ENCODE results near the gene COL4A1. TPM values are rescaled to one million over a fixed set of nuclear protein-coding genes. Genes with fewer than 3 reads are reported as not detected.

COL4A1 gene
- total RNA-seq, 2 experiments from 2014 or later = not detected

DNA sequence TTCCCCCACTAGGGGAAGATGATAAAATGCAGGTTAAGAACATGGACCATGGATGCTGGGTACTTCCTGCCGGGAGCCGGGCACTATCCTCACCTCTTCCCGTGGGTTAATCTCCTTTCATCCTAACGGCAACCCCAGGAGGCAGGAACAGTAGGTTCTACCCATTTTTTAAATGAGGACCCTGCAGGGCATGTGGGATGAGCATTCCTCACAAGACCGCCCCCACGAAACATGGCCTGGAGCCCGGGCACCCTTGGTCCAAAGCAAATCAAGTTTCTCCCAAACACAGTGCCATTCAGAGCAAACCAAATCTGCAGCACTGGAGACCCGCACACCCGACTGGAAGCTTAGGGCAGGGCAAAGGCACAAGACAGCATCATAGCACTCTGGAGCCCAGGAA is 35.5 kb upstream of the COL4A1 start:
- CTCF ChIA-PET = no interaction called here

DNA sequence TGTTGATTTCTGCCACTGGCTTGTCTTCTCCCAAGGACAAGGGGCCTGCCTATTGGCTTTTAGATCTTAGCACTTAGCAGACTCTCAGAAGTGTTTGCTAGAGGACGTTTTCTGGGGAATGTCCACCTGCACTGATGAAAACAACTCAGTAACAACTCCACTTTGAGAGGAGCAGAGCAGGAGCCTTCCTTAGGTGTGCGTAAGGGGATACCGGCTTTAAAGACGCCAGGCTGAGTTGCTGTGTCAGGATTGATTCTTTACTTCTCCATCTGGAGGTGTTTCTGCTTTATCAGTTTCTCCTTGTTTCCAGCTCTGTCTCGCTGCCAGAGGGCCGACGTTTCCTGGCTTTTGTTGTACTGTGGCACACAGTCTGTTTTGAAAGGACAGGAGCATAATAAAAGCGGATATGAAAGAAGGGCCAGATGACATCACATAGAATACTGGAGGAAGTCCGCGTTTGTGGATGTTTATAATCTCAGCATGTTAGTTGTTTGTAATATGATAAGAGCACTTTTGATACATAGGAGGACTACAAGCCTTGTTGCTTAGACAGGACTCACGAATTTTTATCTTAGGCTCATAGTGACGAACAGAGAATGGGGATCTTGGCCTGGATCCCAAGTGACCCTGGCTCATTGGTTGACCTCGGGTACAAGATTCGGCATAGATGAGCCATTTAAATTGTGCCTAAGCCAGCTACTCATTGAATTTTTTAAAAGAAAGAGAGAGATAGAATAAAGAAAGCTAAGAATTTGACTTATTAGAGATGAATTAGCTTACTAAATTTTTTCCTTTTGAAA is 34.7 kb upstream of the COL4A1 start:
- ChIA-PET CTCF (no interaction called here), POLR2A (no interaction called here)

More for the DNA sequence above, 35.5 kb upstream of the COL4A1 start:
- POLR2A ChIA-PET = no interaction called here

DNA sequence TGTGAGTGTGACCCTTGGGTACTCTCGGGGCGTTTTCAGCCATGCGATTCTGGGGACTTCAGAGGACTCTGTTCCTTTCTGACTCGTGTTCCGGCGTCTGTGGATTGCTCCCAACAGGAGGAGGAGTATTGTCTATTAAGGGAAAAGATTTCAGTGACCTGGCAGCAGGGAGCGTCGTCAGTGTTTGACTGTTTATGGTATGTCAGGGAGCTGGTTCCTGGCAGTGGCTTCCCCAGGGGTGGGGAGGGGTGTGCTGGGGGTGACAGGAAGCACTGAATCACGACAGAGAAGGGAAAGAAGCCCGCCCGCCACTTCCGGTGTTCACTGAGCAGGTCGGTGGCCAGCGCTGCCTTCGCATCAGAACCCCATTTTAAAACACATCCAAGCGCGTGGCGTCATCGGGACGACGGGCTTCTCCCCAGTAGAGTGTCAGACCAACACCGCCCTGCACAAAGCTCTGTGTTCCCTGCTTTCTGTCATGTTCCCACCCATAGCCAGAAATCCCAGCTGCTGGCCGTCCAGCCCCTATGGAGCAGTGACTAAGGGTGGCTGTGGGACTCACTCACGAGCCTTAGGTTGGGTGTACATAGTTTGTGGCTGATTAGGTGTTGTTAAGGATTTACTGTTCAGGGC is 34.0 kb upstream of the COL4A1 start:
- ChIA-PET CTCF (no interaction called here), POLR2A (no interaction called here)

DNA sequence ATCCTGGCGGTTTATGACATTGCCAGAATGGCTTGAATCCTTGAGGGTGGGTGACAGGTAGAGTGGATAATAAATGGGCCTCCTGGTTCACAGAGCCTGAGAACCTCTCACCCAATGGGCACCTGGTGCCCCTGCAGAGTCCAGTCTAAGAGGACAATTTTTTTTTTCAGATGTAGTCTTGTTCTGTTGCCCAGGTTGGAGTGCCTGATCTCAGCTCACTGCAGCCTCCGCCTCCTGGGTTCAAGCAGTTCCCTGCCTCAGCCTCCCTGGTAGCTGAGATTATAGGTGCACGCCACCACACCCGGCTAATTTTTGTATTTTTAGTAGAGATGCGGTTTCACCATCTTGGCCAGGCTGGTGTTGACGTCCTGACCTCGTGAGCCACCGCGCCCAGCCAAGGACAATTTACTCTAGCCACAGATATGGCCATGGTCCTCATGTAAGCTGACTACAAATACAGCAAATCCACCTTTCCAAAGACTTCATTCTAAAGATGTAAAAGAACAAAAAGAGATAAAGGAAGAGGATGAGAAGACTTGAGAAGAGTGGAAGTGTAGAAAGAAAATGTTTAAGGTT is 33.1 kb upstream of the COL4A1 start:
- ChIA-PET POLR2A (no interaction called here), CTCF (no interaction called here)

DNA sequence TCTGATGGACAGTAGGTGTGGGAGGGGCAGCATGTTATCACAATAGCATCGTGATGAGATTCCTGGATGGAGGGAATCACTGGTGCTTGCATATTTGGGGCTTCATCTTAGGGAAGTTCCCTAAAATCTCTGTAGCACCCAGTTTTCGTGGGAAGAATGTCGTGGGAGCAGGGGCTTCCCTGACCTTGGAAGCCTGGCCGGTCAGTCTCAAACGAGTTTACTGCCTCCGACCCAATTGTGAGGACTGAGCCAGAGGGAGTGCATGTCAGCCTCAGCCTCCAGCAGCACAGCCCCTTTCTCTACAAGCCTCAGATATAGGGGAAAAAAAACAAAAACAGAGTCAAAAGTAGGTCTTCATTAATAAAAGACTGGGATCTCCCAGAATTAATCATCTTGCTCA is 32.3 kb upstream of the COL4A1 start:
- CTCF ChIA-PET = no interaction called here
- POLR2A ChIA-PET = no interaction called here

DNA sequence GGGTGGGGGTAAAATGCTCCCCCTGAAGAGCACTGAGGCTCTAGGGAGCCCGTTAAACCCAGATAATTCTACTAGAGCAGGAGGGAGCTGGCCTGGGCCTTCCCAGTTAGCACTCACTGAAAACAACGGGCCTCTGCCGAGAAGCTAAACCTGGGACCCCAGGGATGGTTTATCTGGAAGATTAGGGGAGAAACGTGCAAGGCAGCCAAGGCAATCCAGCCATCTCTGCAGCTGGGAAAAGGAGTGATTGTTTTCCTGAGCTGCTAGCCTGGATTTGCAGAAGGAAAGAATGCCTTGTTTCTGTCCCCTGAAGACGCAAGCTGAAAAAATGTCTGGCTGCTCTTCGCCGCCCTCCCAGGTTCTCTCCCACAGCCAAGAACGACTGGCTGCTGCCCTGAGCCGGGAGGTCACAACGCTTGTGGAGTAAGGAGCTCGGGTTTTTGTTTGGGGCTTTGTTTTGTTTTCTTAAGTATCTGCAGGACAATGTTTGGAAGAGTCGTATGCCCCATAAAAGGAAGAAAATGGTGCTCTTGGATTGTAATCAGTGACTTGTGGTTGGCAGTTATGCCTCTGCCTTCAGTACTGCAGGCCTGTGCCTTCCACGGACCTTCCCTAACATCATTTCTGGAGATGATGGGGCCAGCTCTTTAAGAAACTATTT is 31.6 kb upstream of the COL4A1 start:
- ChIA-PET POLR2A (no interaction called here), CTCF (no interaction called here)

DNA sequence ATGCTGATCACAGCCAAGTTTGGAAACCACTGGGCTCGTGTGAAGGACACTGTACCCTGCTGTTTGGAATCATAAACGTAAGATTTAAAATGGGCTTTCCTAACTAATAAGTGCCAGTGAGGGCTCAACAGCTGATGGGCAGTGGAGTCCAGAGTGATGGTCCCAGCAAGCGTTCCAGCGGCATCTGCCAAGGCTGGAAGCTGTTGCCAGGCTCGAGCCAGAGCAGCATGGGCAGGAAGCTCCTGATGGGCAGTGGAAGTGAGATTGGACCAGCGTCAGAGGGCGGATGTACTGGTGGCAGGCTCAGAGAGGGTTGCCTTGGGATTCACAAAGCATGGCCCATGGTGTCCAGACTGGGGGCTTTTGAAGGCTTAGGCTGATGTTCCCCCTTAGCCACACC is 30.3 kb upstream of the COL4A1 start:
- ChIA-PET POLR2A (no interaction called here), CTCF (no interaction called here)

DNA sequence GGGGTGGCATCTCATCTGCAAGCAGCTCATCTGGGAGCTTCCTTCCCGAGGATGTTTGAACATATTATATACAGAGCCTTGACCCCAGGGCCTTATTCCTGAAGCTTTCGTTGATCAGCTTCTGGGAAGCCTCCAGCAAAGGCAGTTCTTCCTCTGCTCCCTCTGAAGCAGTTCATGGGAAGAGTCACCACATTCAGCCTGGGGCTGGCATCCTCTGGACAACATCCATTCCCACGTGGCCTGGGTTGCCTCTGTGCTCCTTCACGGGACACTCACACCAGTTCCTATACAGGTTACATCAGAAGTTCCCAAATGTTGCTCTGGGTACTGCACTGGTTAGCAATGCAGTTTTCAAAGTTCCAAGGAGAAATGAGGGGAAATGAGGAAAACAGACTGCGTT is 29.7 kb upstream of the COL4A1 start:
- ChIA-PET CTCF (no interaction called here), POLR2A (no interaction called here)

DNA sequence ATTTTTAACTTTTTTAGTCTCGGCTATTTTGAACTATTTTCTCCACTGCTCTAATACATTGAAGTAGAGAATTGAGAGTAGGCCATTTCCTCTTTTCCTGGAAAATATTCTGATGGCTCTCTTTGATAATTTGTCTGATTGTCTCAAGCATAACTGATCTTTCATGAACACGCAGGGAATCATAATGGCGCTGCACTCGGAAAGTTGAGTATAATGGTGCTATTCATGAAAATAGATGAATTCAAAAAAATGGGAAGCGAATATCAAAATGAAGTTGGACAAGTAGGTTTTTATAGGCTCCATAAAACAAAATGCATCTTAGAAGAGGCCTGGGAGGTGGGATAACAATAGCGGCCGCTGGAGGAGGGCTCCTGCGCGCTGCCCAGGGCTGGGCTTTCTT is 29.2 kb upstream of the COL4A1 start:
- ChIA-PET CTCF (no interaction called here), POLR2A (no interaction called here)

DNA sequence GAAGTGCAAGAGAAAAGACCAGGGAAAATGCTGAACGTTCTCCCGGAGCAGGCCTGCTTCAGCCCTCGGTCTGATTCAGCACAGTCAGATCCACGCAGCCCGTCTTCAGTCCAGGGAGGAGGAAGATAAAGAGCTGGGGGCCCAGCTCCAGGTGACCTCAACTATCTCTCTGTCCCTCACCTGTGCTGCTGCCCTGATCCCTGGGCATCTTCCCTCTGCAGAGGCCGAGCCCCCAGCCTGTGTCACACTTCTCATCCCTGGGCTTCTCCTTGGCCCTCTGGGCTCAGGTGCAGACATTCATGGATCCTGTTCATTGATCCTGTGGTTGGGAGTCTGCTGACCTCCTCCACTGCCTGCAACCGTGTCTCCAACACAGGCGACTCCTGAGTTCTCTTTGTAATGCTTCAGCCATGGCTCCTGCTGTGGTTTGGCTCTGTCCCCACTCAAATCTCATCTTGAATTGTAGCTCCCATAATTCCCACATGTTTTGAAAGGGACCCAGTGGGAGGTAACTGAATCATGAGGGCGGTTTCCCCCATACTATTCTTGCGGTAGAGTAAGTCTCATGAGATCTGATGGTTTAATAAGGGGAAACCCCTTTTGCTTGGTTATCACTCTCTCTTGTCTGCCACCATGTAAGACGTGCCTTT is 28.0 kb upstream of the COL4A1 start:
- ChIA-PET POLR2A (no interaction called here), CTCF (no interaction called here)

DNA sequence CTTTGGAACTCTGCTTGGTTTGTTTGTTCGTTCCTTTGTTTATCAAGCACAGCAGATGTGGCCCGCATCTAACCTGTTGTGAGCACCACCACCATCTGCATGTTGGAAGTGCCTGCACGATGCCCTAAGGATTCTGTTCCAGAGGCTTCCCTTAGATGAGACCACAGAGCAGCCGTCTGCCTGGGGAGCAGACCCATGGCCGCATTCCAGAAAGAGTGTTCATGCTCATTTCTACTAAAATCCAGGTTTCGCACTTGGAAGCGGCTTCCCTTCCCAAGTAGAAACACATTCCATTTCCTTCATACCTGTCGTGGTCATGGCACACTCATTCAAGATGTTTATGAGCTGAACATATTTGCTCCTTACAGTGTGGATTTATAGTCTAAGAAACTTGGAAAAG is 27.3 kb upstream of the COL4A1 start:
- POLR2A ChIA-PET = no interaction called here
- CTCF ChIA-PET = no interaction called here

DNA sequence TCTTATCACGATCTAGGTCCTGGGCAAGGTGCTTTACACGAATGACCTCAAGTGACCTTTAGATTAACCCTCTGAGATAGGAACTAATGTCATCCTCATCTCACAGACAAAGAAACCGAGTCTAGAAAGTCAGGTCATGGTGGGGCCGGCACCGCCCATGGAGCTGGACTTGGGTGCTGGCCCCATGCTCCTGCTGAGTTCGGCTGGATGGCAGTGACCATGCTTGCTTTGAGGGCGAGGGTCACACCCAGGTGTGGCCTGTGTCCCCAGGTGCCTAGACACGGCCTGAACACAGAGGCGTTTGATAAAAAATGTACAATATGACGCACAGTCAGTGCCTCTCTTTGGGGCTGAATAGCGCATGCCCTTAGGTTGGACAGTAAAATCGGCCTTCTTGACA is 26.9 kb upstream of the COL4A1 start:
- ChIA-PET POLR2A (no interaction called here), CTCF (no interaction called here)

DNA sequence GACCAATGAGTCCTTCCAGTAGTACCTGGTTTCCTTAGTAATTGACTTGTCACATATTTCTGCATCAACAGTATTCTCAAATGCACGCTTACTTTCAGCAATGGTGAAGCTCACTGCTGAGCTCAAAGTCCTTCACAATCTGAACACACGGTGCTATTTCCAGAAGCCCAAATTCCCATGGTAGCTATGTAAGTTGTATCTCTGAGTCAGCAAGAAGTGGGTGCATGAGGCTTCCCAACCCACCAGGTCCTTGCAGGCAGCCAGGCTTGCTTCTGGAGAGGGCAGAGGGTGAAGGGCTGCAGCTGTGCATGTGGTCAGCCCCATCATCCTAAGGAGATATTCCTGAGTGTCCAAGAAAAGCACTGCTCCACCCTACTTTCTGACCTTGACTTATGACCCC is 25.8 kb upstream of the COL4A1 start:
- CTCF ChIA-PET = no interaction called here
- POLR2A ChIA-PET = no interaction called here

DNA sequence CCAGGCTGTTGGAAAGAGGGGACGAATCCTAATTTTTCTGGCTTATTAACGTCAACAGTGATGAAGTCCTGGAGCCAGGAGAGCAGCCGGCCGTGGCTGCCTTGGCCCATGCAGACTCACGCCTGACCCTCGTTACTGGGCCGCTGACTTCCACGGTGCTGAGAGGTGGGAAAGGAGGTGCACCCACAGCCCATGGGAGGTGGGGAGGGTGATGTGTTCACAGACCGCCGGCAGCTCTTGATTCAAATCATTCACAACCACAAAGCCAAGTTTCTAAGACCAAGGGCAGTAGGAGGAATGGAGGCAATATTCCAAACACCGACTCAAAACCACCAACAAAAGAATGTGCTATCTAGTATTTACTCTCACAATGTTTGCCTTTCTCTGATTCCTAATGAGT is 24.4 kb upstream of the COL4A1 start:
- CTCF ChIA-PET = no interaction called here
- POLR2A ChIA-PET = no interaction called here

DNA sequence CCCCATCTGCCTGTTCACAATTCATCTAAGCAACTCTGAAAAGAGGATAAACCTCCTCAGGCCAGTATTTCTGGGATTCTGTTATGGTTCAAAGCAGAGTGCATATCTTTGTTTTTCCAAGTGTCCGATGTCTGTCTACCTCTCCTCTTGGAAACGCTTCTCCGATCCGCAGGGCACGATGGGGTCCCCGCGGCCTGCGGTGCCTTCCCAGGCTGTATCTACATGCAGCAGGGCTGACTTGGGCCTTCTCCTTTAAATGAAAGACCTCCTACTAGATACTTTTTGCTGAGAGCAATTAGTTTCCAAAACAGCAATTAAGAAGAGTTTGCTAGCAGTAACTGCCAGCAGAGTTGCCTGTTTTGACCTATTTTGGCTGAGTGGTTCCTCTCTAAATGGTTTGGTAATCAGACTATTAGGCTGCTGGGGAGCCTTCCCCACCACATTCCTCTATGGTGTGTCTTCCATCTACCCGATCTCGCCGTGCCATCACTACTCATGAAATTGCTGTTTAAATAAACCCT is 23.6 kb upstream of the COL4A1 start:
- ChIA-PET POLR2A (no interaction called here), CTCF (no interaction called here)

DNA sequence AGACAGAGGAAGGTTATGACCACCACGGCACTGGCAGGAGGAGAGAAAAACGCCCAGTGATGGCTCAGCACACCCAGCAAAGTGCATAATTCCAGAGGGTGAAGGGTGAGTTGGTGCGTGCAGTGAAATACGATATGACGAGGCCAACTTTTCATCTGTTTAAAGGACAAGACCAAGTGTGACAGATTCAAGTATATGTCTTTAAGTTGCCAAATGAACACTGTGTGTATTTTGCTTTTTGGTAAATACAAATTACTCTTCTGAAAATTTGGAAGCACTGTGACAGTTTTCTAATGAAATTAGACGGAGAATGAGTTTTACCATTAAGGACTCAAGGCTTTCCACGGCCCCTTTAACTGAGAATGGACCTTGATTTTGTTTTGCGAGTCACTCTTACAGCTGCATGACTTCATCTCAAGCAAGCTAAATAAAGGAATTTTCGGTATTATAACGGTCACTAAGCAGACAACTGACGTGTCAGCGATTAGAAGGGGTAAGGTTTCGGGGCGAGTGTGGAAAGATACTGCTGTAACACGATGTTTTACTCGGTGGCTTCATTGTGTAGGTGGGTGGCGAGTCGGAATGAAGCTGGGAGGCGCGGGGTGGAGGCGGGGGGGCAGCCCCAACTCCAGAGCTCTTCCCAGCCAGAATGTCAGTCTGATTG is 23.0 kb upstream of the COL4A1 start:
- ChIA-PET CTCF (no interaction called here), POLR2A (no interaction called here)

DNA sequence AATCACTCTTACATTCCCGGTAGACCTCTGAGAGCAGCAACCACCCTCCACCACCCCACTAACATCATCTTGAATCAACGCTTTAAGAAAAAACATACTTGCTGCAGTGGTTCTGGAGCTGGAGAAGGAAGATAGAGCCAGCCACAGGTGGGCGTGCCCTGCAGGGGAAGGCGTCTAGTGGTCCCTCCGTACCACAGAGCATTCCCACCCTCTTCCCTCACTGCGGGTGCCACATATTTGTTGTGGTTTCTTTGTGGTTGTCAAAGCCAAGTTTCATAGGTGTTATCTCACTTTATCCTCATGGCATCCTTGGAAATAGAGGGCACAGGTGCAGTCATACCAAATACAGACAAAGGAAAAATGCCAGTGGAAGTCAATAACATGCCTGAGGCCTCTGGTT is 22.3 kb upstream of the COL4A1 start:
- CTCF ChIA-PET = no interaction called here
- POLR2A ChIA-PET = no interaction called here

DNA sequence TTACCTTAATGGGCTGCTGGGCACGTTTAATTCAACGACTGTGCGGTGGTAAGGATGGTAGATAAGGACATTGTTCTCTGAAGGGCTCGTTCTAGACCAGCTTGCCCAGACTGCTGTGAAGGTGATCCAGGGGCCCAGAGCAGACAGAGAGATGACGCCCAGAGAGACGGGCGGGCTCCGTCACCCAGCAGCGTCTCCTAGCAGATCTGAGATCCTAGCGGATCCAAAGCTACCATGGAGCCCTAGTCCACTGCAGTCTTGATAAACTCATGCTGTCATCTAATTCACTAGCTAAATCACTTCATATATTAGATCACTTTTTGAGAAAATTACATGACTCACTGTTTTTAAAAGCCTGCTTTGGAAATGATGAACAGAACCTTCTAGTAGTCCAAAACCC is 21.6 kb upstream of the COL4A1 start:
- POLR2A ChIA-PET = no interaction called here
- CTCF ChIA-PET = no interaction called here

DNA sequence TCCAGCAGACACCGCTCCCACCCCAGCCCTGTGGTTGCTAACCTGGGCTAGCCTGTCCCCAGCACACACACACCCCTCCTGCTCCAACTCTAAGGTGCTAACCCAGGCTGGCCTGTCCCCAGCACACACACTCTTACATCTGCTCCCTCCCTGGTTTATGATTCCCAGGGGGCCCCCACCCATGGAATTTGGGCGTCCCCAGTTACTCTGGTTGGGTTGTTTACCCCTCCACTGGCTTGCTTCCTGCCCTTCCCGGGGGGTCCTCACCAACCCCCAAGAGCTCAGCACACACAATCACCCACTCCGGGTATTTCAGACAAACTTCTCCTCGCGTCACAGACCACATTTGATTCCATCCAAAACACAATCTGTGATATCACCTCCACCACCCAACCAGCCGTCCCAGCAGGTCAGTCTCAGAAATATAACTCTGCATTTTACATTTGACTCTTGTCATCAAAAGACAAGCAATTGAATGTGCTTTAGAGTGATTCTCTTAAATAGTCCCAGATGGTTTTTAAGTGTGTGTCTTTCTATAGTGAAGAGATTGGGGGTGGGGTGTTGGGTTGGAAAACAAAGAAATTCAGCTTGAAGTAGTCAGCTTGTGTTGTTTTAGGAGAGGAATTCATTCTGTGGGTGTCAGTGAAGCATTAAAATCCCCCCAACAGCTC is 20.2 kb upstream of the COL4A1 start:
- ChIA-PET POLR2A (no interaction called here), CTCF (no interaction called here)
